GM18873 (cell line): ENCODE data around the gene TMIE.
"Not testable (repeated sequence)": the region's sequence is repeated elsewhere in the genome, so short reads cannot be mapped to it uniquely, and the experiment has no call there.

Source experiments
- ATAC-seq: cut with Tn5 transposase; IDR thresholded peaks from one replicate; pipeline ENCODE4 v1.9.1; 2021; ENCODE audit warnings: mild to moderate bottlenecking, moderate library complexity, moderate number of reproducible peaks; ENCODE audit not compliant: unreplicated experiment, low FRiP score

Gene TMIE

DNA sequence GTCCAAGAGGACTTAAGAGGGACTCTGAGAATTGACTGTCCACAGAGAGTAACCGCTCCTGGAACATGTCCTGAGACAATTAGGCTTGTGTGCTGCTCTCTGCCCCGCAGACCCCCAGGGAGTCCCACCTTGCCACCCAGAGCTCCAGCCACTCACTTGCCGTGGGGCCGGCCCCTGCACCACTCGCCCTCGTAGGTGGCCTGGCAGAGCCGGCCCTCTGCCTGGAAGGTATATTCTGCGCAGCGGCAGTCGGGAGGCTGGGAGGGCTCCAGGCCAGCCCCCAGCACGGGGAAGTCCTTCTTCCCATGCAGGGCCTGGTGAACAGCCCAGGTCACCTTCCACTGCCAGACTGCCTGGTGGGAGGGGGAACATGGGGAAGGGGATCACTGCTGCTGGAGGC, 18.2 kb upstream of the TMIE start:
- ATAC-seq = no peak

DNA sequence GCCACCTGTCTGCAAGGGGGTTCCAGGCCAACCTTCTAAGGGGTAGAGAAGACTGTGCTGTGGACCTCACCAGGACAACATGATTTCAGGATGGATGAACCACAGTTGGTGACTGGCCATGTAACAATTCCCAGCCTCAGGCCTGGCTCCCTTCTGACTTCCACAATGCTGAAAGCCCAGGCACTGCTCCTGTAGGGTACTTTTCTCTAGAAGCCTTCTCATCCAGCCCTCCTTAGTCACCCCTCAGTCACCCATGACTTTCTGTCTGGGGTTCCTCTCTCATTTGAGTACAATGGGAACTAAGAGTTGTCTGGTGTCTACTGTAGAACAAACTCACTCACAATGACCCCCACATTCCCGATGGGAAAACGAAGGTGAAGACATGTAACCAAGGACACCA, 16.3 kb upstream of the TMIE start:
- ATAC-seq = no peak

DNA sequence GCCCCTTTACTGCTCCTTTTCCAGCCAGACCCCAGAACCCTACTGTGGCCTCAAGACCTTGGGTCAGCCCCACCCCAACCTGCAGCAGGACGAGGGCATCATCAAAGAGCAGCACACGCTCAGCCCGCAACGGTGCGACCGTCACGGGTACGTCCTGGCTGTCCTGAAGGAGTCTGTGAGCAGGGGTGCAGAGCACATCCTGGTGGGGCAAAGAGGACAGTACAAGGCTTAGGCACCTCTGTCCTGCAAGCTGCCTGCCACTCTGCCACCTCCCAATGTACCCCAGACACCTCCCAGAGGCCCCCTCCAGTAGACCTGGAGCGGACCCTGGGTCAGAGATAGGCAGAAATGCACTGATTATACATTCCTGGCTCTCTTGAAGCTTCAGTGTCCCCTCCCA, 15.7 kb upstream of the TMIE start:
- no peak for ATAC-seq

- ATAC-seq = no peak
These were observed 10.4 kb upstream of the TMIE start for GRCh38 chr3:46690798-46691197.

DNA sequence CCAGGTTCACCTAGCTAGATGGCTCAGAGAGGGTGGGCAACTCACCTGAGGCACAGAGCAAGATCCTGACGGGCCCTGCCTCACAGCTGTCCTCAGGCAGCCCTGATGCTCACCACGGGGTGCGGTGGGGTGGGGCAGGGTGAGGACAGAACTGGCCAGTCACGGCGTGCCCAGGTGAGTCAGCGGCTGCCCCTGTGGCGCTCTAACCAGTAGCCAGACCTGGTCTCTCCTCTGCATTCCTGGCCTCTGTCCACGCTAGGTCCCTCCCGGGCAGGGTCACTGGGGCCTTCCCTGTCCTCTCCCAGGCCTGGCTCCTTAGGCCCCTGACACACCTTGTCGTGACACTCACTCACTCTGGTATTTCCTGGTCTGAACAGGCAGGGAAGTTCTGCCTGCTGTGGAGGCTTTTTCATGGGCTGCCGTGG, 8.6 kb upstream of the TMIE start:
- no peak for ATAC-seq

DNA sequence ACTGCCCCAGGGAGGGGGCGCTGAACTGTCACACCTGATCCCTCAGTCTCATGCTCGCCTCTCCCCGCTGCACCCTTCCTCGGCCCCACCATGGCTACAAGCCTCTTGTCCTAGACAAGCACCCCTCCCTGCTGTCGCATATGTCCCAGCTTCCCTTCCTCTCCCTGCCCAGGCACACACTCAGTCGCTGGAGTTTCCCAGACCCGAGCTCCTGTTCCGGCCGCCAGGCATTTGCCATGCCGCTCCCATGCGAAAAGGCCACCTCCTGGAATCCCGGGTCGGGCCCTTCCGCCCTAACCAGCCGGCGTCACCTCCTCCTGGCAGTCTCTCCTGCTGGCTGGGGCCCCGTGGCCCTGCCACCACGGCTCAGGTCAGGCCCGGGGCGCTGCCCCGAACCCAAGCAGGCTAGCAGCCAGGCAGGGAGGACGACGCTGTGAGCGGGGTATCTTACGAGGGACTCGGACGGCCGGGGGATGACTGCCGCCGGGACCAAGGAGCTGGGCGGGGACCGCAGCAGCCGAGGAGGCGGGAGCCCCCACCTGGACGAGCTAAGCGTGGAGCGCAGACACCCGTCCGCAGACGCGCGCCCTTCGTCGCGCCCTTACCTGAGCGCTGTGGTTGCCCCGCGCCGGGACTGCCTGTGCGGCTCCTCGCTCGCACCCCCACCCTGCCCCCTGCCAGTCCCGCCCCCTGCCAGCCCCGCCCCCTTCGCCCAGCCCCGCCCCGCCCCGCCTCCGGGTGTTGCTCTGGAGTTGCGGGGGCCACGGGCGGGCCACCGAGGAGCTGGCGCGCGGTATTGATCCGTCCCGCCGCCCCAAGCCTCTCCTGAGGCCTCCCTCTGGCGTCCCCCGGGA, 7.9 kb upstream of the TMIE start, which contains the start of gene ALS2CL:
Gene ALS2CL, minus strand, starts transcription at position 642 of the 854 bp plus-strand sequence. CDS start 4,239 bp downstream, outside the sequence.
- no peak for ATAC-seq

- no peak for ATAC-seq
These were observed 7.3 kb upstream of the TMIE start for GRCh38 chr3:46693892-46694226.

GRCh38 chr3:46694520-46694919, 6.7 kb upstream of the TMIE start:
- ATAC-seq = no peak

GRCh38 chr3:46695177-46695961, 5.8 kb upstream of the TMIE start:
- ATAC-seq = no peak

GRCh38 chr3:46695962-46696894, 5.0 kb upstream of the TMIE start:
- no peak for ATAC-seq

DNA sequence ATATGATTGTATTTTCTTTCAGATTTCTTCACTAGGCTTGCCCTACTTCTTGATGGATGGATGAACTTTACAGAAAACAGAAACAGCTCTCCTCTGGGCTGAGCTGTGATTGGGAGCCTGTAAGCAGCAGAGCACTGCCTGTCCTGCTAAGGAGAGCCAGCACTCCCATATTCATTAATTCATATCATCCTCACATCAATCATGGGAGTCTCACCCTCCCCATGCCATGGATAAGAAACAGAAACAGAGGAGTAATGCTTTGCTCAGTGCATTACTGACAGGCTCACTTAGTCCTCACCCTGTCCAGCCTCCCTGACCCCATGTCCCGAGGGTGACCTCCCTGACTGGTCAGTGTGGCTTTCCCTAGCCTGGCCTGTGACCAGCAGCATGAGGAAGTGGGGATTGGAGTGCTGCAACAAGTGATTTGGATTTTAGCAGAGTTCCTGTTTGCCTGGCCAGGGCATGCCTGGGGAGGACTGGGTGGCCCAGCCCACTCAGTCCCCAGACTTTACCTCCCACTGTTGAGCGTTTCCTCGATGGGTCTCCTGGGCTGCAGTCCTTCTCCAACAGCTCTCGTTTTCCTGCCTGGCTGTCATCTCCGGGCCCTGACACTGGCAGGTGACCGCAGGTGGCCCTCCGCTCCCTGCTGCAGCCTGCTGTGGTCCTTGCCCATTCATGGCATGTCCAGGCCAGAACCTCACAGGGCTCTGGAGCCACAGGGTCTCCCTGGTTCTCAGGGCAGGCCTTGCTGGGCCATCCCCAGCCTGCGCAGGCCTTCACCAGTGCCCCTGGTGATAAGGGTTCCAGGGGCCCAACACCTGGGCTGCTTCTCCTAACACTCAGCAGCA, 1.3 kb upstream of the TMIE start:
- ATAC-seq = no peak

DNA sequence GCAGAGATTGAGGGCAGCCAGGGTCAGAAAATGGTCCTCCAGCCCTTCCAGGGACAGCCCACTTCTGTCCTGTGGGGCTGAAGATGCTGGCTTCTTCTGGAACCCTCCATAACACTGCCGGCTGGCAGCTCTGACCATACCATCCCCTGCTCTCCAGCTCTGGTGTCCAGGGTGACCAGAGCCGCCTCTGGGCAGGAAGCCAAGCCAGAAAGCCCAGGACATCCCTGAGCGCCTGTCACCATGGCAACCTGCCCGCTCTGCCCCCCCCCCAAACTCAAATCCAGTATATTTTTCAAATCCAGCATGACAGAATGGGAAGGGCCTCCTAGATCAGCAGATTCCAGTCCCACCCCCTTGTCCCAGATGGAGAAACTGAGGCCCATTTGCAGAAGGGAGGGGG, 420 bp upstream of the TMIE start:
- ATAC-seq = no peak

- no peak for ATAC-seq
These were observed 1.2 kb downstream of the TMIE start for GRCh38 chr3:46702246-46703012.

DNA sequence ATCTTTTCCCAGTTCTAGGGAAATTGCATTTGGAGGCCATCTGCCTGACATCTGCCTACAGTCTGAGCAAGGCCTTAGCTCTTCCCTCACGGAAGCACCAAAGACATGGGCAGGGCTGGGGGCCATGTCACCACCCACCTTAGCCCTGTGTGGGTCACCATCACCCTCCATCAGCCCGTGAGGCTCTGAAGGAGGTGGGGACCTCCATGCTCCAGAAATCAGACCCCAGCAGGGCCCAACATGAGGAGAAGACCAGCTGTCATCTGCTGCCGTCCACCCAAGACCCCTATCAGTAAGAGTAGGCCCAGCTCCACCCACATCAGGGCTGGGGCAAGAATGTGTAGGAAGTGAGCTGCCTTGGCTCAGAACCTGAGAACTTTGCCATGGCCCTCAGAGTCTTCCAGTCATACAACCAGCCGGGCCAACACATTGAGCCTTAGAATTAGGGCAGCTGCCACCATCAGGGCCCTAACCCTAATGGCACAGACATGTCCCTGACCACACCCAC, 1.9 kb downstream of the TMIE start:
- ATAC-seq = no peak

DNA sequence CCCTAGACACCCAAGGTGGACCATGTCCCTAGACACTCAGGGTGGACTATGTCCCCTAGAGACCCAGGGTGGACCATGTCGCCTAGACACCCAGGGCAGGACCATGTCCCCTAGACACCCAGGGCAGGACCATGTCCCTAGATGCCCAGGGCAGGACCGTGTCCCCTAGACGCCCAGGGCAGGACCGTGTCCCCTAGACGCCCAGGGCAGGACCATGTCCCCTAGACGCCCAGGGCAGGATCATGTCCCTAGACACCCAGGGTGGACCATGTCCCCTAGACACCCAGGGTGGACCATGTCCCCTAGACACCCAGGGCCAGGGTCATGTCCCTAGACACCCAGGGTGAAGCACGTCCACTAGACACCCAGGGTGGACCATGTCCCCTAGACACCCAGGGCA, 3.2 kb downstream of the TMIE start:
- ATAC-seq = not testable (repeated sequence)

GRCh38 chr3:46705022-46705530, 3.9 kb downstream of the TMIE start:
- no peak for ATAC-seq

DNA sequence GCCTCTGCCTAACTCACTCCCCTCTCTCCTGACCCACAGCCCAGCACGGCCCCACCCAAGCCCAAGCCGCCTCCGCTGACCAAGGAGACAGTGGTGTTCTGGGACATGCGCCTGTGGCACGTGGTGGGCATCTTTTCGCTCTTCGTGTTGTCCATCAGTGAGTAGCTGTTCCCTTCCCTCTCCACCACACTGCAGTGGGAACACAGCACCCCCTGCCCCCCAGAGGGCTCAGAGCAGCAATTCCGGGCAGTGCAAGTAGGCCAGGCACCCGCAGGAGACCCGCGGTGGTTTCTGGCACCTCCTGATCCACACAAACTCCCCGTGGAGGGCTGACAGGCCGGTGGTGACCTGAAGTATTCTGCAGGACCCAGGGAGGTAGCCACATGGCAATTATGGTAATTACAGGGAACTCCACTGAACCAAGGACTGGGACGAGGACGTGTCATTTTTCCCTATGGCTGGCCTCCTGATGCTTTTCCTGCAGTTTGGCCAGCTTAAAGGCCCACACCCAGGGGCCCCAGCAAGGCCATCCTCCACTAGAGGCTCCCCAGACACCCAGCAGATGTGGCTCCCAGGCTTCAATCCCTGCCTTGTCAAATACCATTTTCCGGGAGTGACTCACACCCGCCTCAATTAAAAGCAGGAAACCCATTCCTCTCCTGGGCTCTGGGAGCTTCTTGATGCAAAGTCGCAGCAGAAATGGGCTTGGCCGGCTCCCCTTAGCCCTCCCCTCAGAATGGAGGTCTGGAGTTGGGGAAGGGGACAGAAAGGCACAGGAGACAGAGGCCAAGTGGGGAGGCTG, 4.8 kb downstream of the TMIE start:
- ATAC-seq = no peak
